Neuronal stem cell (in vitro differentiated cells): ENCODE results near the gene ANKRD36.
"Not testable (repeated sequence)": the region's sequence is repeated elsewhere in the genome, so short reads cannot be mapped to it uniquely, and the experiment has no call there.

ENCODE experiments used
- DNase-seq: peaks from one replicate; pipeline ENCODE4 v3.0.0-alpha.2; 2013; ENCODE audit warnings: low spot score
- H2AFZ ChIP-seq: one replicate; pipeline ENCODE4 v1.6.1; 2013; ENCODE audit warnings: mild to moderate bottlenecking, low read length, inconsistent platforms
- H2AK5ac ChIP-seq: 2 replicates; pipeline ENCODE4 v1.6.1; 2013; ENCODE audit warnings: low read depth, mild to moderate bottlenecking, inconsistent platforms, low read length, moderate library complexity, mixed read lengths
- H2BK120ac ChIP-seq: 2 replicates; pipeline ENCODE4 v1.6.1; 2013; ENCODE audit warnings: low read depth, mild to moderate bottlenecking, inconsistent platforms, low read length, moderate library complexity, mixed read lengths
- H2BK12ac ChIP-seq: one replicate; pipeline ENCODE4 v1.6.1; 2013; ENCODE audit warnings: low read length, inconsistent platforms
- H2BK15ac ChIP-seq: 2 replicates; pipeline ENCODE4 v1.6.1; 2013; ENCODE audit warnings: mild to moderate bottlenecking, low read length, inconsistent platforms, mixed read lengths
- H2BK5ac ChIP-seq: one replicate; pipeline ENCODE4 v1.6.1; 2013; ENCODE audit warnings: inconsistent platforms, mild to moderate bottlenecking, low read length, moderate library complexity
- H3K14ac ChIP-seq: one replicate; pipeline ENCODE4 v1.6.1; 2013; ENCODE audit warnings: low read length, inconsistent platforms
- H3K18ac ChIP-seq: 2 replicates; pipeline ENCODE4 v1.6.1; 2013; ENCODE audit warnings: low read length, inconsistent platforms
- H3K23ac ChIP-seq: 2 replicates; pipeline ENCODE4 v1.6.1; 2013; ENCODE audit warnings: low read depth, mild to moderate bottlenecking, mixed read lengths, low read length, inconsistent platforms; ENCODE audit not compliant: poor library complexity
- H3K27ac ChIP-seq: replicated peaks from 3 replicates; pipeline ENCODE4 v1.5.1; 2013; ENCODE audit warnings: low read length, inconsistent platforms
- H3K27me3 ChIP-seq, 3 experiments: 2 replicates each; pipeline ENCODE4 v1.6.1; 2013; ENCODE audit warnings: low read length in 3 of 3, mild to moderate bottlenecking in 2 of 3, inconsistent platforms in 1 of 3, low read depth in 1 of 3, mixed read lengths in 1 of 3, moderate library complexity in 1 of 3; ENCODE audit not compliant: control insufficient read depth in 3 of 3, insufficient read depth in 3 of 3
- H3K36me3 ChIP-seq, 2 donors: replicated peaks in 1 of 2; 2 replicates each; pipeline ENCODE4 v1.6.1; 2013; ENCODE audit warnings: low read length in 2 of 2; ENCODE audit not compliant: control insufficient read depth in 2 of 2, insufficient read depth in 2 of 2
- H3K4ac ChIP-seq: 2 replicates; pipeline ENCODE4 v1.6.1; 2013; ENCODE audit warnings: inconsistent platforms, mild to moderate bottlenecking, low read length, moderate library complexity
- H3K4me1 ChIP-seq, 2 donors: 1 replicate in 1 of 2; 2 replicates in 1 of 2; pipeline ENCODE4 v1.6.1; 2013; ENCODE audit warnings: low read length in 2 of 2, low read depth in 1 of 2; ENCODE audit not compliant: control insufficient read depth in 2 of 2, insufficient read depth in 1 of 2
- H3K4me2 ChIP-seq: one replicate; pipeline ENCODE4 v1.6.1; 2013; ENCODE audit warnings: mild to moderate bottlenecking, low read length, inconsistent platforms; ENCODE audit not compliant: insufficient read depth, poor library complexity, severe bottlenecking
- H3K4me3 ChIP-seq, 2 donors: 2 replicates each; pipeline ENCODE4 v1.5.1; 2013; ENCODE audit warnings: low read length in 2 of 2, mild to moderate bottlenecking in 2 of 2, inconsistent platforms in 1 of 2, moderate library complexity in 1 of 2
- H3K79me1 ChIP-seq: one replicate; pipeline ENCODE4 v1.6.1; 2013; ENCODE audit warnings: low read depth, mild to moderate bottlenecking, inconsistent platforms, low read length, moderate library complexity
- H3K9ac ChIP-seq: one replicate; pipeline ENCODE4 v1.6.1; 2013; ENCODE audit warnings: mild to moderate bottlenecking, low read depth, low read length, inconsistent platforms; ENCODE audit not compliant: poor library complexity
- H3K9me3 ChIP-seq, 2 donors: replicated peaks in 1 of 2; 2 replicates each; pipeline versions ENCODE3 to v1.6.1; 2013; ENCODE audit warnings: low read length in 2 of 2, mild to moderate bottlenecking in 2 of 2, inconsistent platforms in 1 of 2, low read depth in 1 of 2, mixed read lengths in 1 of 2, moderate library complexity in 1 of 2; ENCODE audit not compliant: control insufficient read depth in 2 of 2, insufficient read depth in 1 of 2
- H4K8ac ChIP-seq: one replicate; pipeline ENCODE4 v1.6.1; 2013; ENCODE audit warnings: low read depth, mild to moderate bottlenecking, inconsistent platforms, low read length, moderate library complexity
- H4K91ac ChIP-seq: one replicate; pipeline ENCODE4 v1.6.1; 2013; ENCODE audit warnings: low read length, low read depth, mild to moderate bottlenecking, inconsistent platforms; ENCODE audit not compliant: poor library complexity
- WGBS, 2 donors: extraction: QIAGEN DNeasy Blood & Tissue Kit; methylation state at CpG; one replicate each; pipeline ENCODE4 v1.1.7; 2013; ENCODE audit warnings: missing lambda C conversion rate in 2 of 2, mixed read lengths in 1 of 2; ENCODE audit not compliant: insufficient read length in 2 of 2, insufficient replicate concordance in 1 of 2; ENCODE audit errors: extremely low coverage in 2 of 2; 5-methylcytosine and 5-hydroxymethylcytosine counted together

ANKRD36 gene

GRCh38 chr2:97082206-97082605 is 30.7 kb upstream of the ANKRD36 start:
- H3K14ac ChIP-seq, H3K9ac ChIP-seq, H2AK5ac ChIP-seq, H3K36me3 ChIP-seq, H2BK120ac ChIP-seq, H4K91ac ChIP-seq, H3K4me2 ChIP-seq, H2BK12ac ChIP-seq, H3K27ac ChIP-seq, H3K79me1 ChIP-seq, H4K8ac ChIP-seq, H3K18ac ChIP-seq, H2BK5ac ChIP-seq, DNase-seq, H2BK15ac ChIP-seq, H3K4me1 ChIP-seq, H2AFZ ChIP-seq, H3K27me3 ChIP-seq, H3K4me3 ChIP-seq, H3K4ac ChIP-seq, H3K23ac ChIP-seq, H3K9me3 ChIP-seq: not testable (repeated sequence)
- WGBS, 2 donors, result no CpG with 5 or more reads among the region's 9 CpGs

GRCh38 chr2:97083516-97083915 is 29.4 kb upstream of the ANKRD36 start:
- H4K91ac ChIP-seq, H2BK15ac ChIP-seq: not testable (repeated sequence)

GRCh38 chr2:97085093-97085492 is 27.9 kb upstream of the ANKRD36 start:
- DNase-seq, H3K14ac ChIP-seq, H3K36me3 ChIP-seq, H2BK5ac ChIP-seq, H3K9me3 ChIP-seq, H2AFZ ChIP-seq, H2BK12ac ChIP-seq, H3K27ac ChIP-seq, H3K27me3 ChIP-seq, H3K4me3 ChIP-seq, H3K9ac ChIP-seq, H3K23ac ChIP-seq, H2BK15ac ChIP-seq, H3K79me1 ChIP-seq, H4K91ac ChIP-seq, H3K4ac ChIP-seq, H3K18ac ChIP-seq, H3K4me1 ChIP-seq, H3K4me2 ChIP-seq, H2BK120ac ChIP-seq, H4K8ac ChIP-seq, H2AK5ac ChIP-seq: not testable (repeated sequence)
- no CpG with 5 or more reads among the region's 7 CpGs for WGBS, 2 donors

More at GRCh38 chr2:97083516-97083915, 29.4 kb upstream of the ANKRD36 start:
- not testable (repeated sequence) for H2BK5ac ChIP-seq, H3K36me3 ChIP-seq, H3K4me1 ChIP-seq, H3K18ac ChIP-seq, H3K4ac ChIP-seq, H3K23ac ChIP-seq, H3K27me3 ChIP-seq, H2BK120ac ChIP-seq, H4K8ac ChIP-seq, H2AFZ ChIP-seq, H3K4me2 ChIP-seq, H3K79me1 ChIP-seq, H3K9me3 ChIP-seq, H3K27ac ChIP-seq, H3K9ac ChIP-seq, H2AK5ac ChIP-seq, H3K4me3 ChIP-seq, H2BK12ac ChIP-seq, DNase-seq, H3K14ac ChIP-seq
- WGBS, 2 donors, result no CpG with 5 or more reads among the region's 7 CpGs

- not testable (repeated sequence) for H3K79me1 ChIP-seq, H3K4ac ChIP-seq, H2AK5ac ChIP-seq, H2BK120ac ChIP-seq, H2BK5ac ChIP-seq, H4K8ac ChIP-seq, H3K27me3 ChIP-seq, H3K14ac ChIP-seq, H3K4me2 ChIP-seq, H2AFZ ChIP-seq, H3K36me3 ChIP-seq, H3K18ac ChIP-seq, H3K27ac ChIP-seq, H3K9me3 ChIP-seq, DNase-seq, H4K91ac ChIP-seq, H3K9ac ChIP-seq, H3K4me3 ChIP-seq, H2BK12ac ChIP-seq, H3K4me1 ChIP-seq, H2BK15ac ChIP-seq, H3K23ac ChIP-seq
- WGBS, 2 donors, result no CpG with 5 or more reads among the region's 1 CpG
Observed at GRCh38 chr2:97088706-97089105, 24.2 kb upstream of the ANKRD36 start.
